ENCODE results near the gene LIN9. TPM values are rescaled to one million over a fixed set of nuclear protein-coding genes. Genes with fewer than 3 reads are reported as not detected.
A peak's percentile ranks its signal among the peaks of the same experiment; 100 is the strongest.

Gene LIN9
- total and polyA plus RNA-seq, 2 experiments from 2014 or later, result 3.9 to 4.0 TPM

DNA sequence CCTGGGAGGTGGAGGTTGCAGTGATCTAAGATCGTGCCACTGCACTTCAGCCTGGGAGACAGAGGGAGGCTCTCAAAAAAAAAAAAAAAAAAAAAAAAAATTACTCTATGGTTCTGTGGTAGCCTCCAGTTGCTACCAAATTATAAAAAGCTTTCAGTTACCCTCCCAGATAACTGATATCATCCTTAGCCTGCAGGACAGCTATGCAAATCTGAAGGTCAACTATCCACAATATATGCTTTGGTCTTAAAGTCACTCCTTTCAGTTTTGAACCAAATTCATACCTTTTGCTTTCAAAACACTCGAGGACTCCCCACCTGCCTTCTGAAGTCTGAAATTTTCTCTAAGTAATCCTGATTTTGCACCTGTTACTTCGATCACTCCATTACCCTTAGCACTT lies 82.4 kb downstream of the LIN9 start:
- Histone ChIP-seq H3K27ac (no peak overlapping the region), H3K9ac (no peak overlapping the region), H2AFZ (no peak overlapping the region), H4K20me1 (ENCODE audit: insufficient read depth) (no peaks in the 10 kb centered on the region), H3K36me3 (ENCODE audit: low read depth) (no peaks in the 10 kb centered on the region), H3K9me3 (ENCODE audit: low read depth) (no peaks in the 10 kb centered on the region), H3F3A (ENCODE audit: insufficient read depth) (no peaks in the 10 kb centered on the region), H3K9me2 (ENCODE audit: insufficient read depth) (no peaks in the 10 kb centered on the region), H3K4me2 (ENCODE audit: unreplicated experiment) (no peak overlapping the region), H3K4me3 (no peak overlapping the region), H3K27me3 (replicated peaks; ENCODE audit: insufficient read depth) (peaks cover 11% of the 10 kb centered on the region), H3K4me1 (ENCODE audit: insufficient read depth) (no peaks in the 10 kb centered on the region), H3K79me2 (ENCODE audit: insufficient read depth) (no peaks in the 10 kb centered on the region)
- TF ChIP-seq EZH2 (IDR thresholded peaks at IDR 0.05; ENCODE audit: insufficient read depth, poor library complexity, severe bottlenecking) (no peak), EZH2phosphoT487 (IDR thresholded peaks at IDR 0.05; ENCODE audit: insufficient read depth, low read depth) (no peak)
- DNase-seq, result no peak
- in situ Hi-C loops (cut with MboI), result no loop called here
- WGBS, 2 experiments (ENCODE audit: low coverage in 1 of 2, low lambda C conversion rate in 2 of 2, missing lambda C conversion rate in 2 of 2), result 91 to 98% methylated on average over 3 of the region's 3 CpGs

DNA sequence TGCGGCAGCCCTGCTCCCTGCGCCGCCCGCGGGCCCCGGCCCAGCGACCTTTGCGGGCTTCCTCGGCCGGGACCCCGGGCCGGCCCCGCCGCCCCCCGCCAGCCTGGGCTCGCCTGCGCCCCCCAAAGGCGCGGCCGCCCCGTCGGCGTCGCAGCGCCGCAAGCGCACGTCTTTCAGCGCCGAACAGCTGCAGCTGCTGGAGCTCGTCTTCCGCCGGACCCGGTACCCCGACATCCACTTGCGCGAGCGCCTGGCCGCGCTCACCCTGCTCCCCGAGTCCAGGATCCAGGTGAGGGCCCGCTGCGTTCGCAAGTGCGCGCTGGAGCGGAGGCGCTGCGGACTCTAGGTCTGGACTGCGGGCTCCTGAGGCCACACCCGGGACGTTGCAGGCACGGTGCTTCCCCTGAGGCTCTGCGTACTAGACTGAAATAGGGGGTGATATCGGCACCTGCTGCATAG lies 85.1 kb downstream of the LIN9 start:
- TF ChIP-seq EZH2phosphoT487 (IDR thresholded peaks at IDR 0.05; ENCODE audit: insufficient read depth, low read depth), result no peak
- TF ChIP-seq EZH2 (IDR thresholded peaks at IDR 0.05; ENCODE audit: insufficient read depth, poor library complexity, severe bottlenecking), result no peak
- Histone ChIP-seq H3K4me3 (peak overlapping the region; percentile 63), H4K20me1 (ENCODE audit: insufficient read depth) (no peaks in the 10 kb centered on the region), H3K27me3 (replicated peaks; ENCODE audit: insufficient read depth) (peaks cover 11% of the 10 kb centered on the region), H3K4me1 (ENCODE audit: insufficient read depth) (no peaks in the 10 kb centered on the region), H3K79me2 (ENCODE audit: insufficient read depth) (no peaks in the 10 kb centered on the region), H3K9me2 (ENCODE audit: insufficient read depth) (no peaks in the 10 kb centered on the region), H3K4me2 (ENCODE audit: unreplicated experiment) (peak overlapping the region; percentile 78), H2AFZ (peak overlapping the region; percentile 76), H3K9ac (no peak overlapping the region), H3K27ac (no peak overlapping the region), H3K9me3 (ENCODE audit: low read depth) (no peaks in the 10 kb centered on the region), H3F3A (ENCODE audit: insufficient read depth) (no peaks in the 10 kb centered on the region), H3K36me3 (ENCODE audit: low read depth) (no peaks in the 10 kb centered on the region)
- 2 to 5% methylated on average over 25 to 55 of the region's 55 CpGs for WGBS, 2 experiments (ENCODE audit: low coverage in 1 of 2, low lambda C conversion rate in 2 of 2, missing lambda C conversion rate in 2 of 2)
- in situ Hi-C loops (cut with MboI), result no loop called here
- peak; percentile 34 for DNase-seq

DNA sequence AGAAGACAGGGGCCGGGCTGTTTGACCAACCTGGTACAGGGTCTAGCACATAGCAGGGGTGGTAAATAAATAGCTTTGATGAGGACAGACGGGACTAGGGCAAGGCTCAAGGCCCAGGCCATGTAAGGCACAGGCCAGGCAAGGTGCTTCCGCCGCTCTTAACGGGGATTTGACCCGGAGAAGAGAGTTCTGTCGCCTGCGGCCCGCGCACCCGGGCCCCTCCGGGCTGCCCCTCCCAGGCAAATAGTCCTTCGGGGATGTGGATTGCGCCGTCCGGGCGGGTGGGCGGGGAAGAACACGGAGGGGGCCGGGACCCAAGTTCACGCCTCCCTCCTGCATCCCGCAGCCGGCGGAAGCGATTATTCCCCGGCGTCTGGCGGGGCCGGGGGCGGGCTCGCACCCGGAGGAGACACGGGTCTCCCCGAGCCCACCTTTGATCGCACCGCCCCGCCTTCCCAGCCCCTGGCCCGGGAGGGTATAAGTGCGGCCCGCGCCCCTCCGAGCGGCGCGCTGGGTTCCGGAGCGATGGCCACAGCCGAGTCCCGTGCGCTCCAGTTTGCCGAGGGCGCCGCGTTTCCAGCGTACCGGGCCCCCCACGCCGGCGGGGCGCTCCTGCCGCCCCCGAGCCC lies 85.7 kb downstream of the LIN9 start, which contains the start of gene MIXL1:
MIXL1 (plus strand) TSS at position 508 of the 629 bp plus-strand sequence; CDS start at position 526, 18 bp downstream.
- Histone ChIP-seq H3K27me3 (replicated peaks; ENCODE audit: insufficient read depth) (peaks cover 11% of the 10 kb centered on the region), H3K4me1 (ENCODE audit: insufficient read depth) (no peaks in the 10 kb centered on the region), H3K4me3 (peak within 1 kb of the TSS; percentile 63), H3K27ac (no peak within 1 kb of the TSS), H3F3A (ENCODE audit: insufficient read depth) (no peaks in the 10 kb centered on the region), H3K9ac (no peak within 1 kb of the TSS), H3K9me2 (ENCODE audit: insufficient read depth) (no peaks in the 10 kb centered on the region), H3K79me2 (ENCODE audit: insufficient read depth) (no peaks in the 10 kb centered on the region), H3K9me3 (ENCODE audit: low read depth) (no peaks in the 10 kb centered on the region), H3K36me3 (ENCODE audit: low read depth) (no peaks in the 10 kb centered on the region), H4K20me1 (ENCODE audit: insufficient read depth) (no peaks in the 10 kb centered on the region), H3K4me2 (ENCODE audit: unreplicated experiment) (peak within 1 kb of the TSS; percentile 78), H2AFZ (peak within 1 kb of the TSS; percentile 76)
- no peak for TF ChIP-seq EZH2 (IDR thresholded peaks at IDR 0.05; ENCODE audit: insufficient read depth, poor library complexity, severe bottlenecking)
- TF ChIP-seq EZH2phosphoT487 (IDR thresholded peaks at IDR 0.05; ENCODE audit: insufficient read depth, low read depth), result no peak
- peak; percentile 23 for DNase-seq
- in situ Hi-C loops (cut with MboI), result no loop called here
- WGBS, 2 experiments (ENCODE audit: low coverage in 1 of 2, low lambda C conversion rate in 2 of 2, missing lambda C conversion rate in 2 of 2), result 11 to 12% methylated on average over 28 to 47 of the region's 62 CpGs

DNA sequence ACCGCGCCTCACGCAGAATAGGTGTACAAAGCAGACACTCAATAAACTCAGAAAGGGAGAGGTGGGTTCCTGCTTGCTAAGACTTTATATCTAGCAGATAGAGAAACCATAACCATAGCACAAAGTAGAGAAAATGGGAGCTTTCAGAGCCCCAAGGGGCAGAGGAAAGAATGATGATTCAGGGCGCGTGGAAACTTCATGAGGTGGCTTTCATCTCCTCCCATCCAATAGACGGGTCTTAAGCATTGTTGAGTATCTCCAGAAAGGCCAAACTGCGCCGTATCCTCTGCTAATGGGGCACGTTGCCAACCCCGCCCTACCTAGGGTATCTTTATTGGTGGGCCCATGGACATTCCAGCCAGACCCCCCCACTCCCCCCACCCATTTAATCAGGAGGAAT lies 86.3 kb downstream of the LIN9 start:
- Histone ChIP-seq H4K20me1 (ENCODE audit: insufficient read depth) (no peaks in the 10 kb centered on the region), H3K4me1 (ENCODE audit: insufficient read depth) (no peaks in the 10 kb centered on the region), H3K9me2 (ENCODE audit: insufficient read depth) (no peaks in the 10 kb centered on the region), H3K9ac (no peak overlapping the region), H3F3A (ENCODE audit: insufficient read depth) (no peaks in the 10 kb centered on the region), H3K79me2 (ENCODE audit: insufficient read depth) (no peaks in the 10 kb centered on the region), H3K27me3 (replicated peaks; ENCODE audit: insufficient read depth) (peaks cover 11% of the 10 kb centered on the region), H3K27ac (no peak overlapping the region), H3K36me3 (ENCODE audit: low read depth) (no peaks in the 10 kb centered on the region), H2AFZ (no peak overlapping the region), H3K4me3 (no peak overlapping the region), H3K4me2 (ENCODE audit: unreplicated experiment) (no peak overlapping the region), H3K9me3 (ENCODE audit: low read depth) (no peaks in the 10 kb centered on the region)
- TF ChIP-seq EZH2phosphoT487 (IDR thresholded peaks at IDR 0.05; ENCODE audit: insufficient read depth, low read depth) (no peak), EZH2 (IDR thresholded peaks at IDR 0.05; ENCODE audit: insufficient read depth, poor library complexity, severe bottlenecking) (no peak)
- in situ Hi-C loops (cut with MboI), result no loop called here
- WGBS, 2 experiments (ENCODE audit: low coverage in 1 of 2, low lambda C conversion rate in 2 of 2, missing lambda C conversion rate in 2 of 2), result 86 to 89% methylated on average over 10 of the region's 10 CpGs
- DNase-seq, result no peak
